ENCODE results near the gene DDAH1. TPM values are rescaled to one million over a fixed set of nuclear protein-coding genes. Genes with fewer than 3 reads are reported as not detected.

The DDAH1 gene
- total and polyA plus RNA-seq, 2 of the 8 experiments (the other 6 are each of a cell fraction or from before 2014, with no cell fraction given): 22.8 to 54.5 TPM

DNA sequence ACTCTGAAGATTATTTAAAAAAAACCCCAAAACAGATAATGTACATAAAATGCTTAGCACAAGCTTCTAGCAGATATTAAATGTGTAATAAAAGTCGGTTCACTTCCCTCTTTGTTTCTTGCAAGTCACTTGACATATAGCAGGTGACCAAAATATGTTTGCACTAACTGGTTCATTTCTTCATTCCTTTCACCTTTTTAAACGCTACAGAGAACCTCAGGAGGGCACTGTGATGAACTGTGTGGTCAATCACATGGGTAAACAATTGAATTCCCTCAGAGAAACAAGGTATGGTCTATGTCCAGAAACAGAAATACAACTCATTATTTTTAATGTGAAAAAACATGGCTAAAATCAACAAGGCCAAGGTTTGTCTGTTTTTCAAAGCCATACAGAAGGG, 137.2 kb downstream of the DDAH1 start (continued):
- TF ChIP-seq EZH2 (IDR thresholded peaks at IDR 0.05; ENCODE audit: low read depth, low read length, severe bottlenecking): no peak
- no peak for TF ChIP-seq SRF (IDR thresholded peaks at IDR 0.05; ENCODE audit: low read depth, low read length)
